GM12878 (cell line): ENCODE results near the gene COL16A1. TPM values are rescaled to one million over a fixed set of nuclear protein-coding genes. Genes with fewer than 3 reads are reported as not detected.

Source experiments
- ATAC-seq: fragments of 200-7000 bp; cut with Tn5 transposase; 3 replicates; pipeline ENCODE4 v1.9.1; 2020; ENCODE audit warnings: mild to moderate bottlenecking, moderate library complexity
- BruUV-seq: library from RNA; stranded (reverse); fragments of 400-500 nt; replicated peaks from 2 replicates; lab custom pipeline; 2021; lab: Mats Ljungman, UMichigan
- CTCF ChIA-PET: fragments of 300-600 bp; sonication (Branson Sonifier 250); formaldehyde crosslinking; extraction: SDS; loops from one replicate; lab custom pipeline; 2021; ENCODE audit warnings: inconsistent platforms; lab: Yijun Ruan, JAX
- POLR2A ChIA-PET: fragments of 350-600 bp; formaldehyde crosslinking; extraction: SDS; loops from one replicate; lab custom pipeline; 2021; ENCODE audit warnings: inconsistent platforms; lab: Charles Lee
- RAD21 ChIA-PET: fragments of 300-600 bp; sonication (Branson Sonifier 250); formaldehyde crosslinking; loops from one replicate; lab custom pipeline; 2023; ENCODE audit warnings: antibody characterized with exemption; ENCODE audit not compliant: unreplicated experiment; lab: Charles Lee
- SMC1A ChIA-PET: fragments of 300-600 bp; sonication (Branson Sonifier 250); formaldehyde crosslinking; loops from one replicate; lab custom pipeline; 2023; ENCODE audit not compliant: unreplicated experiment, uncharacterized antibody; lab: Charles Lee
- DNase-seq: peaks from one replicate; pipeline ENCODE4 v3.0.0-alpha.2; 2011; ENCODE audit warnings: low read depth, low spot score
- FAIRE-seq: peaks from 3 replicates; lab custom pipeline; 2011; peaks lifted over from hg19 to GRCh38; lab: Jason Lieb, UNC
- H2AFZ ChIP-seq: 2 replicates; pipeline ENCODE4 v1.6.0; 2011; ENCODE audit warnings: low read depth, low read length, control low read depth; ENCODE audit not compliant: control insufficient read depth
- H3K27ac ChIP-seq: 2 replicates; pipeline ENCODE4 v1.5.1; 2011; ENCODE audit warnings: control low read depth; ENCODE audit not compliant: control insufficient read depth, insufficient read depth
- H3K27me3 ChIP-seq, 2 experiments: replicated peaks in 1 of 2; 2 replicates each; pipeline versions ENCODE4 v1.6.0 to v1.6.1; 2011; ENCODE audit warnings: low read length in 1 of 2; ENCODE audit not compliant: control insufficient read depth in 2 of 2, insufficient read depth in 2 of 2
- H3K36me3 ChIP-seq, 2 experiments: 2 replicates each; pipeline ENCODE4 v1.5.1; 2011; ENCODE audit warnings: low read length in 1 of 2; ENCODE audit not compliant: control insufficient read depth in 2 of 2, insufficient read depth in 2 of 2
- H3K4me1 ChIP-seq: 2 replicates; pipeline ENCODE4 v1.6.1; 2011; ENCODE audit warnings: mild to moderate bottlenecking, low read length, moderate library complexity, mixed read lengths; ENCODE audit not compliant: control insufficient read depth, insufficient read depth
- H3K4me2 ChIP-seq: 2 replicates; pipeline ENCODE4 v1.6.0; 2011; ENCODE audit warnings: control low read depth; ENCODE audit not compliant: control insufficient read depth, insufficient read depth
- H3K4me3 ChIP-seq: fragments of 200-600 bp; sonication (generic); 2 replicates; pipeline ENCODE4 v1.5.1; 2016
- H3K79me2 ChIP-seq: 2 replicates; pipeline ENCODE4 v1.6.0; 2011; ENCODE audit warnings: low read length; ENCODE audit not compliant: control insufficient read depth, insufficient read depth
- H3K9ac ChIP-seq: 2 replicates; pipeline ENCODE4 v1.8.0; 2011; ENCODE audit warnings: low read length, control low read depth, mixed read lengths; ENCODE audit not compliant: control insufficient read depth, insufficient read depth
- H3K9me3 ChIP-seq: replicated peaks from 3 replicates; pipeline ENCODE4 v1.5.1; 2011; ENCODE audit warnings: mild to moderate bottlenecking, low read length; ENCODE audit not compliant: control insufficient read depth, insufficient read depth
- H4K20me1 ChIP-seq: 2 replicates; pipeline ENCODE4 v1.6.0; 2011; ENCODE audit not compliant: control insufficient read depth, insufficient read depth
- SUZ12 ChIP-seq: fragments of 200-600 bp; sonication (generic); IDR thresholded peaks from one replicate; pipeline ENCODE4 v1.6.1; 2018; ENCODE audit warnings: antibody characterized with exemption, mild to moderate bottlenecking; ENCODE audit not compliant: unreplicated experiment
- WGBS: methylation state at CpG from one replicate; pipeline ENCODE4 v1.1.6; 2016; ENCODE audit warnings: low lambda C conversion rate; ENCODE audit not compliant: insufficient replicate concordance, insufficient coverage; ENCODE audit errors: missing lambda C conversion rate; 5-methylcytosine and 5-hydroxymethylcytosine counted together
- in situ Hi-C: fragments of 300-500 bp; cut with MboI; formaldehyde crosslinking; loops from 9 replicates; pipeline ENCODE4 v1.14.3; 2018; ENCODE audit warnings: mixed read lengths
- intact Hi-C: fragments of 100-400 bp; cut with micrococcal nuclease; formaldehyde crosslinking; loops from one replicate; pipeline ENCODE4 v1.14.2; 2022; ENCODE audit not compliant: unreplicated experiment
- polyA plus RNA-seq, 11 experiments: library from polyadenylated mRNA; depleted of rRNA in 4 of 11; unstranded in 6 of 11; stranded (reverse) in 5 of 11; fragments of >200 nt; fragmentation: Nextera tagmentation in 4 of 11; fragmentation: Illumina TruSeq in 1 of 11; extraction: Ambion mirVana in 4 of 11; extraction: Trizol in 1 of 11; gene quantifications; 1 replicate in 1 of 11; 2 replicates in 10 of 11; pipeline versions ENCODE4 v1.2.1 to v1.2.3, GENCODE V29; 2011 to 2016; ENCODE audit warnings: inconsistent platforms in 2 of 11, missing spikeins in 2 of 11, low read depth in 1 of 11
- total RNA-seq, 4 experiments: library from RNA; depleted of rRNA in 3 of 4; stranded (reverse); fragments of >200 nt in 3 of 4; fragmentation: Illumina TruSeq in 1 of 4; extraction: Trizol in 1 of 4; gene quantifications; 2 replicates each; pipeline versions ENCODE4 v1.2.1 to v1.2.3, GENCODE V29; 2013 to 2021
- TF ChIP-seq, protein P1 (sequence below): fragments of 450-650 bp; formaldehyde crosslinking; IDR thresholded peaks from 2 replicates; pipeline ENCODE4 v1.4.0; 2022; ENCODE audit warnings: mild to moderate bottlenecking, moderate library complexity

The COL16A1 gene
- total and polyA plus RNA-seq, 10 of the 15 experiments (the other 5 are each of a cell fraction or from before 2014, with no cell fraction given): 0.02 to 3.7 (median 0.59) TPM

DNA sequence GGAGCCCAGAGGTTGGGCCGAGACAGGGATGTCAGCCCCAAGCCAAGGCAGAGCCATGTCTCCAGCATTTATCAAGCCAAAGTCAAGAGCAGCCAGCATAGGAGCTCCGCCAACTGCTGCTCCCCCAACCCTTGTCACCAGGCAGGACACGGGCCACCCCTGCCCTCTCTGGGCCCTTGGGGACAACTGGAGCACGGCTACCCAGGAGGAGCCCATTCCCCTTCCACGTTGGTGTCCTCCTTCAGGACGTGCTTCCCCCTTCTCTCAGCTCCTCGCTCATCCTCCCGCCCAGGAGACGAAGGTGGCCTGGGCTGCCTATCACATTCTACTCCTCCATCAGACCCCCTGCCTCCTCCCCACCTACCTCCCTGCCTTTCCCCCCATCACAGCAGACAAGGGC, 39.3 kb downstream of the COL16A1 start:
- WGBS: 36% methylated on average over 9 of the region's 9 CpGs
- intact Hi-C loops: loop anchor here (1.0 to 10.0 kb wide), 6 partner anchors 43 to 400 kb away; no protein-coding TSS in a partner anchor

More for the DNA sequence above, 39.3 kb downstream of the COL16A1 start:
- Histone ChIP-seq H3K36me3 (no peaks in the 10 kb centered on the region), H3K27ac (no peak overlapping the region), H3K4me3 (no peak overlapping the region), H3K4me1 (no peaks in the 10 kb centered on the region), H3K9me3 (no peaks in the 10 kb centered on the region), H3K4me2 (no peak overlapping the region), H3K9ac (no peak overlapping the region), H3K79me2 (no peaks in the 10 kb centered on the region), H4K20me1 (no peaks in the 10 kb centered on the region), H2AFZ (no peak overlapping the region), H3K27me3 (no peaks in the 10 kb centered on the region; a peak in 1 of 4 replicates)
- in situ Hi-C loops: no loop called here
- ChIA-PET POLR2A (interaction anchor here (0.8 kb wide), 1 partner anchor 41 kb away, joined by 3 read pairs; no protein-coding TSS in a partner anchor), RAD21 (interaction anchor here (0.8 to 4.5 kb wide), 15 partner anchors 32 to 297 kb away, joined by 3 to 62 read pairs (median 4); partner anchors contain the start of genes COL16A1 and HCRTR1), SMC1A (interaction anchor here (0.7 to 5.7 kb wide), 12 partner anchors 13 to 398 kb away, joined by 3 to 51 read pairs (median 5); partner anchors contain the start of gene COL16A1), CTCF (interaction anchor here (0.6 to 7.0 kb wide), 21 partner anchors 9 to 503 kb away, joined by 3 to 90 read pairs (median 4); partner anchors contain the start of genes COL16A1 and PEF1)
- no peak for FAIRE-seq
- DNase-seq: no peak
- no peak; the same call in 2 of the 3 replicates for ATAC-seq
- TF ChIP-seq, protein P1, sequence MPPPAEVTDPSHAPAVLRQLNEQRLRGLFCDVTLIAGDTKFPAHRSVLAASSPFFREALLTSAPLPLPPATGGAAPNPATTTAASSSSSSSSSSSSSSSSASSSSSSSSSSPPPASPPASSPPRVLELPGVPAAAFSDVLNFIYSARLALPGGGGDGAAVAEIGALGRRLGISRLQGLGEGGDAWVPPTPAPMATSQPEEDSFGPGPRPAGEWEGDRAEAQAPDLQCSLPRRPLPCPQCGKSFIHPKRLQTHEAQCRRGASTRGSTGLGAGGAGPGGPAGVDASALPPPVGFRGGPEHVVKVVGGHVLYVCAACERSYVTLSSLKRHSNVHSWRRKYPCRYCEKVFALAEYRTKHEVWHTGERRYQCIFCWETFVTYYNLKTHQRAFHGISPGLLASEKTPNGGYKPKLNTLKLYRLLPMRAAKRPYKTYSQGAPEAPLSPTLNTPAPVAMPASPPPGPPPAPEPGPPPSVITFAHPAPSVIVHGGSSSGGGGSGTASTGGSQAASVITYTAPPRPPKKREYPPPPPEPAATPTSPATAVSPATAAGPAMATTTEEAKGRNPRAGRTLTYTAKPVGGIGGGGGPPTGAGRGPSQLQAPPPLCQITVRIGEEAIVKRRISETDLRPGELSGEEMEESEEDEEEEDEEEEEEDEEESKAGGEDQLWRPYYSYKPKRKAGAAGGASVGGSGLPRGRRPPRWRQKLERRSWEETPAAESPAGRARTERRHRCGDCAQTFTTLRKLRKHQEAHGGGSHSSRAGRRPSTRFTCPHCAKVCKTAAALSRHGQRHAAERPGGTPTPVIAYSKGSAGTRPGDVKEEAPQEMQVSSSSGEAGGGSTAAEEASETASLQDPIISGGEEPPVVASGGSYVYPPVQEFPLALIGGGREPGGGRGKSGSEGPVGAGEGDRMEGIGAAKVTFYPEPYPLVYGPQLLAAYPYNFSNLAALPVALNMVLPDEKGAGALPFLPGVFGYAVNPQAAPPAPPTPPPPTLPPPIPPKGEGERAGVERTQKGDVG (CRISPR knock-in tag): no peak
- TF ChIP-seq SUZ12: no peak
- BruUV-seq: no TSS peak
